C4-2B (cell line): ENCODE data around the gene PPFIBP1.

Source experiments
- CTCF ChIP-seq: fragments of 450-650 bp; conservative IDR thresholded peaks from 2 replicates; pipeline ENCODE4 v1.5.1; 2017; ENCODE audit warnings: mild to moderate bottlenecking
- ZFX ChIP-seq: fragments of 450-650 bp; IDR thresholded peaks from 2 replicates; pipeline ENCODE4 v1.6.1; 2017

GRCh38 chr12:27595231-27595642 is 71.2 kb downstream of the PPFIBP1 start:
- TF ChIP-seq CTCF, result no peak
- TF ChIP-seq ZFX, result no peak
